HUES48 (cell line): ENCODE data around the gene TTC33.

Source experiments
- H3K27ac ChIP-seq: one replicate; pipeline ENCODE4 v1.7.0; 2013; ENCODE audit warnings: low read depth, low read length, inconsistent platforms
- H3K27me3 ChIP-seq: 2 replicates; pipeline ENCODE4 v1.6.1; 2013; ENCODE audit warnings: mild to moderate bottlenecking, low read length; ENCODE audit not compliant: control insufficient read depth, insufficient read depth
- H3K36me3 ChIP-seq: 2 replicates; pipeline ENCODE4 v1.6.1; 2013; ENCODE audit warnings: low read length; ENCODE audit not compliant: control insufficient read depth, insufficient read depth
- H3K4me1 ChIP-seq: 2 replicates; pipeline ENCODE4 v1.6.1; 2013; ENCODE audit warnings: mild to moderate bottlenecking, low read length; ENCODE audit not compliant: control insufficient read depth, insufficient read depth
- H3K4me3 ChIP-seq: 2 replicates; pipeline ENCODE4 v1.5.1; 2013; ENCODE audit warnings: mild to moderate bottlenecking, low read depth, low read length
- H3K9ac ChIP-seq: 2 replicates; pipeline ENCODE4 v1.6.1; 2013; ENCODE audit warnings: mild to moderate bottlenecking, low read depth, low read length, moderate library complexity
- H3K9me3 ChIP-seq: 2 replicates; pipeline ENCODE4 v1.6.1; 2013; ENCODE audit warnings: low read length; ENCODE audit not compliant: control insufficient read depth, insufficient read depth

Gene TTC33

GRCh38 chr5:40507095-40507494, 248.7 kb downstream of the TTC33 start:
- Histone ChIP-seq H3K9ac (no peak overlapping the region), H3K36me3 (no peaks in the 10 kb centered on the region), H3K9me3 (no peaks in the 10 kb centered on the region), H3K27me3 (no peaks in the 10 kb centered on the region), H3K4me1 (no peaks in the 10 kb centered on the region), H3K27ac (no peak overlapping the region), H3K4me3 (no peak overlapping the region)

- H3K9ac ChIP-seq = no peak overlapping the region
- H3K27me3 ChIP-seq = no peaks in the 10 kb centered on the region
- no peaks in the 10 kb centered on the region for H3K4me1 ChIP-seq
- H3K36me3 ChIP-seq = no peaks in the 10 kb centered on the region
- H3K27ac ChIP-seq = no peak overlapping the region
- H3K9me3 ChIP-seq = no peaks in the 10 kb centered on the region
- H3K4me3 ChIP-seq = no peak overlapping the region
Measured at GRCh38 chr5:40505031-40505430, 250.7 kb downstream of the TTC33 start.

GRCh38 chr5:40503439-40503838, 252.3 kb downstream of the TTC33 start:
- H3K27me3 ChIP-seq = no peaks in the 10 kb centered on the region
- no peak overlapping the region for H3K4me3 ChIP-seq
- H3K27ac ChIP-seq = no peak overlapping the region
- H3K36me3 ChIP-seq = no peaks in the 10 kb centered on the region
- no peaks in the 10 kb centered on the region for H3K9me3 ChIP-seq
- H3K9ac ChIP-seq = no peak overlapping the region
- no peaks in the 10 kb centered on the region for H3K4me1 ChIP-seq

GRCh38 chr5:40502736-40503135, 253.0 kb downstream of the TTC33 start:
- H3K27ac ChIP-seq = no peak overlapping the region
- H3K36me3 ChIP-seq = no peaks in the 10 kb centered on the region
- peaks cover 2% of the 10 kb centered on the region; the same call in 1 of the 2 replicates for H3K4me1 ChIP-seq
- no peaks in the 10 kb centered on the region for H3K27me3 ChIP-seq
- H3K9ac ChIP-seq = no peak overlapping the region
- H3K4me3 ChIP-seq = no peak overlapping the region
- H3K9me3 ChIP-seq = no peaks in the 10 kb centered on the region

GRCh38 chr5:40501711-40502444, 253.9 kb downstream of the TTC33 start:
- Histone ChIP-seq H3K4me3 (no peak overlapping the region), H3K36me3 (no peaks in the 10 kb centered on the region), H3K27ac (no peak overlapping the region), H3K9ac (no peak overlapping the region), H3K27me3 (no peaks in the 10 kb centered on the region), H3K4me1 (peaks cover 10% of the 10 kb centered on the region; the same call in 1 of the 2 replicates), H3K9me3 (no peaks in the 10 kb centered on the region)

- Histone ChIP-seq H3K4me3 (no peak overlapping the region), H3K9me3 (no peaks in the 10 kb centered on the region), H3K27me3 (no peaks in the 10 kb centered on the region), H3K27ac (no peak overlapping the region), H3K4me1 (peaks cover 22% of the 10 kb centered on the region; the same call in 1 of the 2 replicates), H3K9ac (no peak overlapping the region), H3K36me3 (no peaks in the 10 kb centered on the region)
Measured at GRCh38 chr5:40499518-40500273, 256.1 kb downstream of the TTC33 start.

- H3K36me3 ChIP-seq = no peaks in the 10 kb centered on the region
- no peaks in the 10 kb centered on the region for H3K27me3 ChIP-seq
- no peak overlapping the region for H3K27ac ChIP-seq
- no peak overlapping the region for H3K4me3 ChIP-seq
- H3K4me1 ChIP-seq = peaks cover 22% of the 10 kb centered on the region; the same call in 1 of the 2 replicates
- H3K9me3 ChIP-seq = no peaks in the 10 kb centered on the region
- H3K9ac ChIP-seq = no peak overlapping the region
Measured at GRCh38 chr5:40499007-40499406, 256.8 kb downstream of the TTC33 start.

GRCh38 chr5:40497573-40497972, 258.2 kb downstream of the TTC33 start:
- Histone ChIP-seq H3K27me3 (no peaks in the 10 kb centered on the region), H3K36me3 (no peaks in the 10 kb centered on the region), H3K4me1 (peaks cover 22% of the 10 kb centered on the region; the same call in 1 of the 2 replicates), H3K27ac (no peak overlapping the region), H3K9ac (no peak overlapping the region), H3K4me3 (no peak overlapping the region), H3K9me3 (no peaks in the 10 kb centered on the region)

GRCh38 chr5:40495237-40495635, 260.5 kb downstream of the TTC33 start:
- Histone ChIP-seq H3K36me3 (no peaks in the 10 kb centered on the region), H3K9ac (no peak overlapping the region), H3K27me3 (no peaks in the 10 kb centered on the region), H3K27ac (no peak overlapping the region), H3K4me1 (peaks cover 22% of the 10 kb centered on the region; the same call in 1 of the 2 replicates), H3K9me3 (no peaks in the 10 kb centered on the region), H3K4me3 (no peak overlapping the region)

- Histone ChIP-seq H3K9me3 (no peaks in the 10 kb centered on the region), H3K27ac (no peak overlapping the region), H3K4me3 (no peak overlapping the region), H3K36me3 (no peaks in the 10 kb centered on the region), H3K27me3 (no peaks in the 10 kb centered on the region), H3K4me1 (peaks cover 22% of the 10 kb centered on the region; the same call in 1 of the 2 replicates), H3K9ac (no peak overlapping the region)
Measured at GRCh38 chr5:40494631-40495236, 261.0 kb downstream of the TTC33 start.

- no peaks in the 10 kb centered on the region for H3K9me3 ChIP-seq
- no peak overlapping the region for H3K4me3 ChIP-seq
- no peak overlapping the region for H3K9ac ChIP-seq
- H3K27ac ChIP-seq = no peak overlapping the region
- peaks cover 14% of the 10 kb centered on the region; the same call in 1 of the 2 replicates for H3K4me1 ChIP-seq
- H3K36me3 ChIP-seq = no peaks in the 10 kb centered on the region
- H3K27me3 ChIP-seq = no peaks in the 10 kb centered on the region
Measured at GRCh38 chr5:40492056-40492455, 263.7 kb downstream of the TTC33 start.
